Measurements from ENCODE around the gene JADE2.
"Not testable (repeated sequence)": the region's sequence is repeated elsewhere in the genome, so short reads cannot be mapped to it uniquely, and the experiment has no call there.

JADE2 gene

DNA sequence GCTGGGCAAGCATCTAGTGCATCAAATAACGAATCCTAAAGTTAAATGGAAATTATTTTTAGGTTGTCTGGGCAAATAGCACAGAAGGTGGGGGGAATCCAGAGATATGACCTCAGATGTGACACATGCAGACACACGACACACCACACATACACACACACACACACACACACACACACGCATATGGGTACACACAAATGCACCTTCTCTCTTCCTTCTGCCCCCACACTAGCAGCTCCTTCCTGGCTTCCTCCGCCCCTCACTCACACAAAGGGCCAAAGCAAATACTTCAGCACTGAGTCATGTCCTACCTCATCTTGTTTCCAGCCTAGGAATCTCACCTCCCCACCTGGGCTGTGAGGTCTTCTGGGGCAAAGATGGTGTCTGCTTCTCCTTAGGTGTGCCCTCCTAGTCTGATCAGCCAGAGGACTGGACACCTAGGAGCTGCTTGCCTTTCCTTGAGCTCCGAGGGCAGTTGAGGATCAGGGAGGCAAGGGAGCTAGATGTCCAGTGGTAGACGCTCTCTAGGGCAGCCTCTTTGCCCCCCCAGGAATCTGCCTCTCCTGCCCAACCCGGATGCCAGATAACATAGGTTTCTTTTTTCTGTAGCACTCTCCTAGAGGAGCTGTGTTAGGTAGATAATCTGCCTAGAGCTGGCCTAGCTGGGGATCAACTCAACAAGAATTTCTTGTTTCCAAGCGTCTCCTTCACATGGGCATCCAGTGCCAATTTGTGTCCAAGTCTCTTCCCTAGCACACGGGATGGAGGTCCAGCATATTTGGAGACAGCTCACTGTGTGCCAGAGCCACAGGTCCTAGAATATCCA lies 14.3 kb upstream of the JADE2 start:
- peak overlapping the region; percentile 20 for H3K4me3 ChIP-seq (ENCODE audit: low read depth, low read length)
- H3K27ac ChIP-seq: peak overlapping the region; percentile 83
- DNase-seq: peak; percentile 29
- H3K36me3 ChIP-seq: no peaks in the 10 kb centered on the region
- no peaks in the 10 kb centered on the region for H3K27me3 ChIP-seq (ENCODE audit: insufficient read depth, low read depth, severe bottlenecking)
- no peaks in the 10 kb centered on the region for H3K9me3 ChIP-seq (ENCODE audit: severe bottlenecking)
- TF ChIP-seq, protein P1, sequence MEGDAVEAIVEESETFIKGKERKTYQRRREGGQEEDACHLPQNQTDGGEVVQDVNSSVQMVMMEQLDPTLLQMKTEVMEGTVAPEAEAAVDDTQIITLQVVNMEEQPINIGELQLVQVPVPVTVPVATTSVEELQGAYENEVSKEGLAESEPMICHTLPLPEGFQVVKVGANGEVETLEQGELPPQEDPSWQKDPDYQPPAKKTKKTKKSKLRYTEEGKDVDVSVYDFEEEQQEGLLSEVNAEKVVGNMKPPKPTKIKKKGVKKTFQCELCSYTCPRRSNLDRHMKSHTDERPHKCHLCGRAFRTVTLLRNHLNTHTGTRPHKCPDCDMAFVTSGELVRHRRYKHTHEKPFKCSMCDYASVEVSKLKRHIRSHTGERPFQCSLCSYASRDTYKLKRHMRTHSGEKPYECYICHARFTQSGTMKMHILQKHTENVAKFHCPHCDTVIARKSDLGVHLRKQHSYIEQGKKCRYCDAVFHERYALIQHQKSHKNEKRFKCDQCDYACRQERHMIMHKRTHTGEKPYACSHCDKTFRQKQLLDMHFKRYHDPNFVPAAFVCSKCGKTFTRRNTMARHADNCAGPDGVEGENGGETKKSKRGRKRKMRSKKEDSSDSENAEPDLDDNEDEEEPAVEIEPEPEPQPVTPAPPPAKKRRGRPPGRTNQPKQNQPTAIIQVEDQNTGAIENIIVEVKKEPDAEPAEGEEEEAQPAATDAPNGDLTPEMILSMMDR (IDR thresholded peaks at IDR 0.05; ENCODE audit: low read depth, low read length): no peak

DNA sequence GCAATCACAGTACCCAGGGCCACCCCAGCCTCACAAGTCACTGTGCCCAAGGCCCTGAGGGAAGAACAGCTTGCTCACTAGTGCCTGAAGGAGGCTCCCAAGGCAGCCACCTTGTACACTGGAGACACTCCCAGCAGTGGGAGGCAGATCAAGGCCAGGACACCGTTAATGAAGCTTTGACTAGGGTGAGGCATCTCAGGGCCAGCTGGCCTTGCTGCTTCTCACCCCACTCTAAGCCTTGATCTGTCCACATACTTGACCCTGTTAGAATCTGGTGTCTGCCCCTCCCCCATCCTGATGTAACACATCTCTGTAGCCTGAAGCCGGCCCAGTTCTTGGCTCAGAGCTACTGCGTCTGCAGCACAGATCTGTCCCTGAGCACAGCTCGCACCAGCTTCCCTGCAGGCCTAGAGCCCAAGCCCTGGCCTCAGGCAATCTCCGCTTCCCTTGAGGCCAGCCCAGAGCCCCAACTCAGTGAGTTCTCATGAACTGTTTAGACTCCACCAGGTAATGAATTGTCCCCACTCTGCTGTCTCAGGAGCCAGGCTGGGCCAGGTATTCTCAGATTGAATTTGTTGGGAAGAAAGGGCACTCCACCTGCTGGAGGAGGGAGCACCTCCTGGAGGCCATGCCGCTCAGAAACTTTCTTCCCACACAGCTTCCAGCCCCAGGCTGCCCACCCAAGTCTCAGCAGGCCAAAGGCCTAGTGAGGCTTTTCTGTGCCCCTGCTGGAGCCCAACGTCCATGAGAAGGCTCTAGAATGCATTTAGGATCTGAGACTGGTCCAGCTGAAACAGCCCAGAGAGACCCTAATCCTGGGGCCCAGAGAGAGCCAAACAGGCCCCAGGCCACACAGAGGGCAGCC lies 13.4 kb upstream of the JADE2 start:
- TF ChIP-seq, protein P1 (IDR thresholded peaks at IDR 0.05; ENCODE audit: low read depth, low read length): peak; percentile 81
- Histone ChIP-seq H3K9me3 (ENCODE audit: severe bottlenecking) (no peaks in the 10 kb centered on the region), H3K27ac (peak overlapping the region; percentile 83), H3K4me3 (ENCODE audit: low read depth, low read length) (peak overlapping the region; percentile 20), H3K27me3 (ENCODE audit: insufficient read depth, low read depth, severe bottlenecking) (no peaks in the 10 kb centered on the region), H3K36me3 (no peaks in the 10 kb centered on the region)
- DNase-seq: peak; percentile 97

DNA sequence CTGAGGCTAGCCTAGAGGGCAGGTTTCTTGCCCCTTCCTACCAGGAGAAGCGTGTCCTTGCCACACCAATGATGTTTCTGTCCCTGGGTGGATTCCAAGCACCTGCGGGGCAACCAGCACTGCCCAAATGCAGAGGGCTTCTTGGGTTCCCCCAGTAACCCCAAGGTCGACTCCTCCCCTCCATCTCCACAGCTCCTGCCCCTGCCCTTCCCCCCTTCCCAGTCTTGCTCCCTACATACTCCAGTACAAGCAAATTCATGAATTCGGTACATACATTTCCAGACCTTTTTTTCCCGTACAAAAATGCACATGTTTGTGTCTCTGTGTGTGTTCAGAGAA lies 12.8 kb upstream of the JADE2 start:
- Histone ChIP-seq H3K9me3 (ENCODE audit: severe bottlenecking) (no peaks in the 10 kb centered on the region), H3K36me3 (no peaks in the 10 kb centered on the region), H3K27me3 (ENCODE audit: insufficient read depth, low read depth, severe bottlenecking) (no peaks in the 10 kb centered on the region), H3K4me3 (ENCODE audit: low read depth, low read length) (no peak overlapping the region), H3K27ac (peak overlapping the region; percentile 83)
- TF ChIP-seq, protein P1 (IDR thresholded peaks at IDR 0.05; ENCODE audit: low read depth, low read length): no peak
- peak; percentile 34 for DNase-seq

DNA sequence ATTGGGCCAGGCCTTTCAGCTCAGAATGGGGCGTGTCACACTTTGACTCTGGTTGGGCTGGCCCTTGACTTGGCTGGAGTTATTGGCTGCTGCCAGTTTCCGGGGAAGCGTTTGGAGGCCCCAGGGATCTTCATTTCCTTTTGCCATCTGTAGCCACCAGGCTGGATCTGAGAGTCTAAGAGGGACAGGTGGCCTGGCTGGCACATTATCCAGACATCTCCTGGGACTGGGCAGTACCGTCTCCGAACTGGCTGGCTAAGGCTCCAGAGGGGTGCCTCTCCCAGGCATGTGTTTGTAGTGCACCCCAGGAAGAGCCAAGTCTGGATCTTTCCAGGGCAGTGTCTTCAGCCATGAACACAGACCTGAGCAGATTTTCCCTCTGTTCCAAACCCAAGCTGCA lies 9.7 kb upstream of the JADE2 start:
- no peak overlapping the region for H3K27ac ChIP-seq
- no peak overlapping the region for H3K4me3 ChIP-seq (ENCODE audit: low read depth, low read length)
- H3K36me3 ChIP-seq: no peaks in the 10 kb centered on the region
- TF ChIP-seq, protein P1 (IDR thresholded peaks at IDR 0.05; ENCODE audit: low read depth, low read length): no peak
- no peak for DNase-seq
- H3K27me3 ChIP-seq (ENCODE audit: insufficient read depth, low read depth, severe bottlenecking): no peaks in the 10 kb centered on the region
- H3K9me3 ChIP-seq (ENCODE audit: severe bottlenecking): no peaks in the 10 kb centered on the region

DNA sequence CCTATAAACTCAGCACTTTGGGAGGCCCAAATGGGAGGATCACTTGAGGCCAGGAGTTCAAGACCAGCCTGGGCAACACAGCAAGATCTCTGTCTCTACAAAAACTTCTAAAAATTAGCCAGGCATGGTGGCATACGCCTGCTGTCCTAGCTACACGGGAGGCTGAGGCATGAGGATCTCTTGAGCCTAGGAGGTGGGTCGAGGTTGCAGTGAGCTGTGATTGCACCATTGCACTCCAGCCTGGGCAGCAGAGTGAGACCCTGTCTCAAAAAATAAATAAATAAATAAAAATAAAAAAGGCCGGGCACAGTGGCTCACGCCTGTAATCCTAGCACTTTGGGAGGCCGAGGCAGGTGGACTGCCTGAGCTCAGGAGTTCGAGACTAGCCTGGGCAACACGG lies 8.5 kb upstream of the JADE2 start:
- H3K9me3 ChIP-seq (ENCODE audit: severe bottlenecking); H3K27ac ChIP-seq; H3K4me3 ChIP-seq (ENCODE audit: low read depth, low read length); H3K27me3 ChIP-seq (ENCODE audit: insufficient read depth, low read depth, severe bottlenecking); H3K36me3 ChIP-seq; DNase-seq: not testable (repeated sequence)

DNA sequence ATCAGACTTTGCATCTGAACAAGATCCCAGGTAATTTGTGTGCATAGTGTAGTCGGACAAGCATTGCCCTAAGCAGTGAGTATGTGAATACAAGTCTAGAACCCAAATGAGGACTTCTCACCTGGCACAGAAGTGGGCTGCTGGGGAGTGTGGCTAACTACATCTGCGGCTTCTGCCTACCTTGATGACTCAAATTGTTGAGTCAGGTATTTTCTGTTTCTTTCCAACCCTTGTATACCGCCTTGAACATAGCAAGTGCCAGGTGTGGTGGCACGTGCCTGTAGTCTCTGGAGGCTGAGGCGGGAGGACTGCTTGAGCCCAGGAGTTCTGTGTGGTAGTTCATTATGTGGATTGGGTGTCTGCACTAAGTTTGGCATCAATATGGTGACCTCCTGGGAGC lies 7.9 kb upstream of the JADE2 start:
- Histone ChIP-seq H3K27me3 (ENCODE audit: insufficient read depth, low read depth, severe bottlenecking) (no peaks in the 10 kb centered on the region), H3K4me3 (ENCODE audit: low read depth, low read length) (no peak overlapping the region), H3K36me3 (no peaks in the 10 kb centered on the region), H3K27ac (no peak overlapping the region), H3K9me3 (ENCODE audit: severe bottlenecking) (no peaks in the 10 kb centered on the region)
- TF ChIP-seq, protein P1 (IDR thresholded peaks at IDR 0.05; ENCODE audit: low read depth, low read length): no peak
- DNase-seq: no peak

Data from WERI-Rb-1 (cell line).